GM12878 (cell line): ENCODE data around the gene RHCG. TPM values are rescaled to one million over a fixed set of nuclear protein-coding genes. Genes with fewer than 3 reads are reported as not detected.

ENCODE experiments used
- polyA plus RNA-seq, 11 experiments: library from polyadenylated mRNA; depleted of rRNA in 4 of 11; unstranded in 6 of 11; stranded (reverse) in 5 of 11; fragments of >200 nt; fragmentation: Nextera tagmentation in 4 of 11; fragmentation: Illumina TruSeq in 1 of 11; extraction: Ambion mirVana in 4 of 11; extraction: Trizol in 1 of 11; gene quantifications; 1 replicate in 1 of 11; 2 replicates in 10 of 11; pipeline versions ENCODE4 v1.2.1 to v1.2.3, GENCODE V29; 2011 to 2016; ENCODE audit warnings: inconsistent platforms in 2 of 11, missing spikeins in 2 of 11, low read depth in 1 of 11
- total RNA-seq, 4 experiments: library from RNA; depleted of rRNA in 3 of 4; stranded (reverse); fragments of >200 nt in 3 of 4; fragmentation: Illumina TruSeq in 1 of 4; extraction: Trizol in 1 of 4; gene quantifications; 2 replicates each; pipeline versions ENCODE4 v1.2.1 to v1.2.3, GENCODE V29; 2013 to 2021

The RHCG gene
- total and polyA plus RNA-seq, 10 of the 15 experiments (the other 5 are each of a cell fraction or from before 2014, with no cell fraction given) = 0.05 to 0.11 TPM; not detected in 8

Other genes with a start within 250 kb of the RHCG start
- gene POLG, start 161.8 kb downstream of the RHCG start, total RNA-seq (2014; rRNA removed) = 50.5 and 54.8 TPM in 2 replicates
- 26.3 and 27.3 TPM in 2 replicates for gene POLG, start 161.8 kb downstream of the RHCG start, total RNA-seq (2014; rRNA removed; fragmentation: Illumina TruSeq; extraction: Trizol)
- gene POLG, start 161.8 kb downstream of the RHCG start, total RNA-seq (2021) = 66.2 and 71.1 TPM in 2 replicates
- 21.1 and 23.8 TPM in 2 replicates for gene POLG, start 161.8 kb downstream of the RHCG start, polyA plus RNA-seq (2011; rRNA removed)
- 24.7 and 35.7 TPM in 2 replicates for gene POLG, start 161.8 kb downstream of the RHCG start, polyA plus RNA-seq (2014; fragmentation: Illumina TruSeq; extraction: Trizol)
- 10 to 100 TPM; 14.8 to 21.6 TPM for gene POLG, start 161.8 kb downstream of the RHCG start, polyA plus RNA-seq (2014; fragmentation: Nextera tagmentation; extraction: Ambion mirVana)
- gene POLG, start 161.8 kb downstream of the RHCG start, polyA plus RNA-seq (2014; rRNA removed) = 41.8 and 46.4 TPM in 2 replicates
- 10 to 100 TPM; 30.2 to 40.4 TPM for gene POLG, start 161.8 kb downstream of the RHCG start, polyA plus RNA-seq (2016; fragmentation: Nextera tagmentation; extraction: Ambion mirVana)
- gene TICRR, start 78.9 kb upstream of the RHCG start, total RNA-seq (2014; rRNA removed) = 11.4 and 12.6 TPM in 2 replicates
- 10.6 and 11.0 TPM in 2 replicates for gene TICRR, start 78.9 kb upstream of the RHCG start, total RNA-seq (2014; rRNA removed; fragmentation: Illumina TruSeq; extraction: Trizol)
- 18.8 and 21.5 TPM in 2 replicates for gene TICRR, start 78.9 kb upstream of the RHCG start, total RNA-seq (2021)
- gene TICRR, start 78.9 kb upstream of the RHCG start, polyA plus RNA-seq (2011; rRNA removed) = 9.4 and 11.9 TPM in 2 replicates
- gene TICRR, start 78.9 kb upstream of the RHCG start, polyA plus RNA-seq (2014; fragmentation: Illumina TruSeq; extraction: Trizol) = 14.8 and 16.8 TPM in 2 replicates
- 1 to 10 TPM in 1 of 2 experiments, under 1 TPM in 1; 0.58 to 1.1 TPM for gene TICRR, start 78.9 kb upstream of the RHCG start, polyA plus RNA-seq (2014; fragmentation: Nextera tagmentation; extraction: Ambion mirVana)
- 14.0 and 14.8 TPM in 2 replicates for gene TICRR, start 78.9 kb upstream of the RHCG start, polyA plus RNA-seq (2014; rRNA removed)
- 10 to 100 TPM in 1 of 2 experiments, 1 to 10 TPM in 1; 9.3 to 10.3 TPM for gene TICRR, start 78.9 kb upstream of the RHCG start, polyA plus RNA-seq (2016; fragmentation: Nextera tagmentation; extraction: Ambion mirVana)
- 0.05 and 0.11 TPM in 2 replicates for gene KIF7, start 158.9 kb upstream of the RHCG start, total RNA-seq (2014; rRNA removed)
- gene KIF7, start 158.9 kb upstream of the RHCG start, total RNA-seq (2014; rRNA removed; fragmentation: Illumina TruSeq; extraction: Trizol) = 0.04 TPM in 1 of 2 replicates, not detected in the other
- gene KIF7, start 158.9 kb upstream of the RHCG start, total RNA-seq (2021) = 0.16 and 0.36 TPM in 2 replicates
- gene KIF7, start 158.9 kb upstream of the RHCG start, polyA plus RNA-seq (2011; rRNA removed) = 0.14 and 0.26 TPM in 2 replicates
- gene KIF7, start 158.9 kb upstream of the RHCG start, polyA plus RNA-seq (2014; fragmentation: Illumina TruSeq; extraction: Trizol) = 0.01 TPM in 1 of 2 replicates, not detected in the other
- not detected for gene KIF7, start 158.9 kb upstream of the RHCG start, polyA plus RNA-seq (2014; fragmentation: Nextera tagmentation; extraction: Ambion mirVana)
- gene KIF7, start 158.9 kb upstream of the RHCG start, polyA plus RNA-seq (2014; rRNA removed) = 0.09 and 0.18 TPM in 2 replicates
- gene KIF7, start 158.9 kb upstream of the RHCG start, polyA plus RNA-seq (2016; fragmentation: Nextera tagmentation; extraction: Ambion mirVana) = under 1 TPM; 0.04 to 0.11 TPM
- gene PLIN1, start 182.8 kb upstream of the RHCG start, total RNA-seq (2014; rRNA removed) = 0.11 TPM in 1 of 2 replicates, not detected in the other
- not detected in 2 replicates for gene PLIN1, start 182.8 kb upstream of the RHCG start, total RNA-seq (2014; rRNA removed; fragmentation: Illumina TruSeq; extraction: Trizol)
- gene PLIN1, start 182.8 kb upstream of the RHCG start, total RNA-seq (2021) = 0.08 TPM in 1 of 2 replicates, not detected in the other
- gene PLIN1, start 182.8 kb upstream of the RHCG start, polyA plus RNA-seq (2011; rRNA removed) = 0.24 TPM in 1 of 2 replicates, not detected in the other
- not detected in 2 replicates for gene PLIN1, start 182.8 kb upstream of the RHCG start, polyA plus RNA-seq (2014; fragmentation: Illumina TruSeq; extraction: Trizol)
- gene PLIN1, start 182.8 kb upstream of the RHCG start, polyA plus RNA-seq (2014; fragmentation: Nextera tagmentation; extraction: Ambion mirVana) = under 1 TPM; 0.05 to 0.13 TPM
- gene PLIN1, start 182.8 kb upstream of the RHCG start, polyA plus RNA-seq (2014; rRNA removed) = not detected in 2 replicates
- gene PLIN1, start 182.8 kb upstream of the RHCG start, polyA plus RNA-seq (2016; fragmentation: Nextera tagmentation; extraction: Ambion mirVana) = not detected
- gene PEX11A, start 194.2 kb upstream of the RHCG start, total RNA-seq (2014; rRNA removed) = 1.9 and 2.5 TPM in 2 replicates
- gene PEX11A, start 194.2 kb upstream of the RHCG start, total RNA-seq (2014; rRNA removed; fragmentation: Illumina TruSeq; extraction: Trizol) = 2.0 and 2.1 TPM in 2 replicates
- gene PEX11A, start 194.2 kb upstream of the RHCG start, total RNA-seq (2021) = 2.0 and 2.8 TPM in 2 replicates
- gene PEX11A, start 194.2 kb upstream of the RHCG start, polyA plus RNA-seq (2011; rRNA removed) = 1.4 and 1.5 TPM in 2 replicates
- 1.8 and 2.1 TPM in 2 replicates for gene PEX11A, start 194.2 kb upstream of the RHCG start, polyA plus RNA-seq (2014; fragmentation: Illumina TruSeq; extraction: Trizol)
- 1 to 10 TPM; 1.4 to 1.5 TPM for gene PEX11A, start 194.2 kb upstream of the RHCG start, polyA plus RNA-seq (2014; fragmentation: Nextera tagmentation; extraction: Ambion mirVana)
- 2.1 and 3.5 TPM in 2 replicates for gene PEX11A, start 194.2 kb upstream of the RHCG start, polyA plus RNA-seq (2014; rRNA removed)
- gene PEX11A, start 194.2 kb upstream of the RHCG start, polyA plus RNA-seq (2016; fragmentation: Nextera tagmentation; extraction: Ambion mirVana) = 1 to 10 TPM; 1.7 to 2.1 TPM
- not detected in 2 replicates for gene WDR93, start 194.2 kb upstream of the RHCG start, total RNA-seq (2014; rRNA removed)
- not detected in 2 replicates for gene WDR93, start 194.2 kb upstream of the RHCG start, total RNA-seq (2014; rRNA removed; fragmentation: Illumina TruSeq; extraction: Trizol)
- not detected in 2 replicates for gene WDR93, start 194.2 kb upstream of the RHCG start, total RNA-seq (2021)
- not detected in 2 replicates for gene WDR93, start 194.2 kb upstream of the RHCG start, polyA plus RNA-seq (2011; rRNA removed)
- not detected in 2 replicates for gene WDR93, start 194.2 kb upstream of the RHCG start, polyA plus RNA-seq (2014; fragmentation: Illumina TruSeq; extraction: Trizol)
- not detected for gene WDR93, start 194.2 kb upstream of the RHCG start, polyA plus RNA-seq (2014; fragmentation: Nextera tagmentation; extraction: Ambion mirVana)
- gene WDR93, start 194.2 kb upstream of the RHCG start, polyA plus RNA-seq (2014; rRNA removed) = not detected in 2 replicates
- not detected for gene WDR93, start 194.2 kb upstream of the RHCG start, polyA plus RNA-seq (2016; fragmentation: Nextera tagmentation; extraction: Ambion mirVana)